Right forelimb (tissue), 1 donor: ENCODE results near the gene MIGA1.

Experiments
- DNase-seq: peaks from one replicate; pipeline ENCODE4 v3.0.0-alpha.2; 2018

Gene MIGA1

DNA sequence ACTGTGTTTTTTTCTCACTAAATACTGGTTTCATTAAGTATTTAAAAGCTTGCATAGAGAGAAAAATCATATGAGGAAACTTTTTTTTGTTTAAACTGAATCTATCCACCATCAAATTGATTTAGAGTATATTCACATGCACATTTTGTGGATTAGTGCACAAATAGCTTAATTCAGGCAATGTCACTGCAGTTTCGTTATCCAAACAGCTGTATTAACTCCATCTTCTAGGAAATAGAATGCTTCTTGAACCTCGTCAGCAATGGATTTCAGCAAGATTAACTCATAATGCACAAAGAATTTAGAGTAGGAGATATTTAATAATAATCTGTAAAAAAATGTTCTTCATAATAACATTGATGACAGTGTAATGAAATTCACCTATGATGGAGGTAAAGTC is 146.5 kb downstream of the MIGA1 start:
- DNase-seq: no peak

- no peak for DNase-seq
Measured at GRCh38 chr1:77926561-77927357, 147.3 kb downstream of the MIGA1 start.

- DNase-seq: no peak
Measured at GRCh38 chr1:77927414-77927813, 148.0 kb downstream of the MIGA1 start.
